D721Med (cell line): ENCODE measurements around the gene SLC7A9.

Source experiments
- DNase-seq: peaks from one replicate; pipeline ENCODE4 v3.0.0; 2011; ENCODE audit warnings: low spot score; ENCODE audit not compliant: insufficient read length
- FAIRE-seq: peaks from 2 replicates; lab custom pipeline; 2011; peaks lifted over from hg19 to GRCh38; lab: Jason Lieb, UNC
- TF ChIP-seq, protein P1 (sequence below): IDR thresholded peaks from 2 replicates; pipeline ENCODE4 v1.5.1; 2012; ENCODE audit warnings: mild to moderate bottlenecking, control low read depth; ENCODE audit not compliant: insufficient read depth; ENCODE audit errors: missing control alignments

The SLC7A9 gene

DNA sequence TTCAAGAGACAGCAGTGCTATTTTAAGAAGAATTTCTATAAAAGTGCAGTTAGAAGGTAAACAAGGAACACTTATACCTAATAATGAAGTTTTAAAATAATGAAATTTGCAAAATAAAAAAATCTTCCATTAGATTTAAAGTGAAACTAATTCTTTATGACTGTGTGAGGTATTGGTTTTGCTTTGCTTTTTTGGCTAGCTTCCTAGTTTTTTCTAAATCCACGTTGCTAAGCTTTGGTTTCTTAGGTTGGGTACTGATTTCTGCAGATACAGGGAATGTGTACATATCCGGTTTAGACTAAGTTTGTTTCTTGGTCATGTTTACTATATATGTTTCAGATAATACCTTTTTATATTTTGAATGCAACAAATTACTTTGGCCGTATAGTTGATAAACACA, 59.8 kb downstream of the SLC7A9 start:
- no peak for FAIRE-seq

DNA sequence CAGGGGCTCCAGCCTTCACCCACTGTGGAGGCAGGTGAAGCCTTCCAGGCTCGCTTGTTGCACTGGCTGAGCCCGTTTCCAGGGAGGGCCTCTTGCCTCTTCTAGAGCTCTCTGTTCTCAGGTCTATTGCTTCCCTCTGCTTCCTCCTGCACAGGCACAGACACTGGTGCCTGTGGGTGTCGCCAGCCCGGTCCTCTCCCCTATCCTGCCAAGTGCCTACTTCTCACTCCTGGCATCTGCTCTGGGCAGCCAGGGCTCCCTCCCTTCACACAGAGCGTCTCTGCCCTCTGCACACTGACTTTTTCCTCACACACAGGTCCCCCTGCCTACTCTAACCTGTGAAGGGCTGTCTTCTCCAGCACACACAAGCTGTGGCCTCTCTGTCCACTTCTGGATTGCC, 60.3 kb downstream of the SLC7A9 start:
- no peak for FAIRE-seq

More for the DNA sequence above, 59.8 kb downstream of the SLC7A9 start:
- TF ChIP-seq, protein P1, sequence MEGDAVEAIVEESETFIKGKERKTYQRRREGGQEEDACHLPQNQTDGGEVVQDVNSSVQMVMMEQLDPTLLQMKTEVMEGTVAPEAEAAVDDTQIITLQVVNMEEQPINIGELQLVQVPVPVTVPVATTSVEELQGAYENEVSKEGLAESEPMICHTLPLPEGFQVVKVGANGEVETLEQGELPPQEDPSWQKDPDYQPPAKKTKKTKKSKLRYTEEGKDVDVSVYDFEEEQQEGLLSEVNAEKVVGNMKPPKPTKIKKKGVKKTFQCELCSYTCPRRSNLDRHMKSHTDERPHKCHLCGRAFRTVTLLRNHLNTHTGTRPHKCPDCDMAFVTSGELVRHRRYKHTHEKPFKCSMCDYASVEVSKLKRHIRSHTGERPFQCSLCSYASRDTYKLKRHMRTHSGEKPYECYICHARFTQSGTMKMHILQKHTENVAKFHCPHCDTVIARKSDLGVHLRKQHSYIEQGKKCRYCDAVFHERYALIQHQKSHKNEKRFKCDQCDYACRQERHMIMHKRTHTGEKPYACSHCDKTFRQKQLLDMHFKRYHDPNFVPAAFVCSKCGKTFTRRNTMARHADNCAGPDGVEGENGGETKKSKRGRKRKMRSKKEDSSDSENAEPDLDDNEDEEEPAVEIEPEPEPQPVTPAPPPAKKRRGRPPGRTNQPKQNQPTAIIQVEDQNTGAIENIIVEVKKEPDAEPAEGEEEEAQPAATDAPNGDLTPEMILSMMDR, result no peak
- DNase-seq, result no peak

DNA sequence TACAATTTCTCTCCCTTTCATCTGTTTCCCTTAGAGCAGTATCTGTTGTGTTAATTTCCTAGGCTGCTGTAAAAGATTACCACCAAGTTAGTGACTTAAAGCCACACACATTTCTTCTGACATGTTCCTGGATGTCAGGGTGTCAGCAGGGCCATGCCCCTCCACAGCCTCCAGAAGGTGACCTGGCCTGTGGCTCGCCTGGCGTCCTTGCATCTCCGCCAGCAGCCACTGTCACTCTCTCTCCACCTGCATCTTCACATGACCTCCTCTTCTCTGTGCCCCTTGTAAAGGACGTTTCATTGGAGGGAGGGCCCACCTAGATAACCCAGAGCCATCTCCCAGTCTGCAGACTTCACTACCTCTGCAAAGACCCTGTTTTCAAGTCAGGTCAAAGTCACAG, 61.3 kb downstream of the SLC7A9 start:
- FAIRE-seq (no peak), DNase-seq (no peak)
- TF ChIP-seq, protein P1, result no peak

More for the DNA sequence above, 60.3 kb downstream of the SLC7A9 start:
- no peak for DNase-seq
- TF ChIP-seq, protein P1, result no peak

DNA sequence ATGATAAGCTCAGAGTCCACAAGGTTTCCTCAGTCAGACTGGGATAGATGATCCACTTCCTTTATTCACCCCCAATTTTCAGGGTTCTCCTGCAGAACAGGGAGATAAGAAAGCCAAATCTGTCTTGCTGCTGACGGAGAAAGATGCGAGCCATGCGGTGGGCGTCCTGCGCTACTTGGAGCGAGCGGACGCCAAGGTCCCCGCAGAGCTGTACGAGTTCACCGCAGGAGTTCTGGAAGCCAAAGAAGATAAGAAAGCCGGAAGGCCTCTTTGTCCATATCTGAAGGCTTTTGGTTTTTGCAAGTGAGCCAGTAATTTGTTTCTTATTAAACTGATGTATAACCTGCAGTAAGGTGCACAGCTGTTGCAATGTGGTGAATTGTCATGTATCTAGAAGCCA, 66.7 kb downstream of the SLC7A9 start:
- TF ChIP-seq, protein P1, result no peak
- FAIRE-seq (no peak), DNase-seq (no peak)

DNA sequence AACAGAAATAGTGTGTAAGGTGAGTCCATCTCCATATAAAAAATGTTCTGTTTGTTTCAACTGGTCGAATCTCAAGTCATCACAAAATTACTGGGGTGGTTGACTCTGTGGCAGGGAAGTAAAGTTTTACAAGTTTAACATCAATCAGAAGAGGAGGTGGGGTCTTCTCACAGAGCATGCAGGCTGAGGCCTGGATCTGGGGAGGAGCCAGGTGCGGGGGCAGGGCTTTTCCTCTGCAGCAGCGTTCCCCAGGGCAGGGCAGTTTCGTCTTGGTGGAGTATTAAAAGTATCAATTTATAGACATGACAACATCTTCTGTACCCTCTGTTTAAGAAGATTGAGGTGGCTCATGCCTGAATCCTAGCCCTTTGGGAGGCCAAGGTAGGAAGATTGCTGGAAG, 68.8 kb downstream of the SLC7A9 start:
- FAIRE-seq (no peak), DNase-seq (no peak)
- TF ChIP-seq, protein P1, result no peak

DNA sequence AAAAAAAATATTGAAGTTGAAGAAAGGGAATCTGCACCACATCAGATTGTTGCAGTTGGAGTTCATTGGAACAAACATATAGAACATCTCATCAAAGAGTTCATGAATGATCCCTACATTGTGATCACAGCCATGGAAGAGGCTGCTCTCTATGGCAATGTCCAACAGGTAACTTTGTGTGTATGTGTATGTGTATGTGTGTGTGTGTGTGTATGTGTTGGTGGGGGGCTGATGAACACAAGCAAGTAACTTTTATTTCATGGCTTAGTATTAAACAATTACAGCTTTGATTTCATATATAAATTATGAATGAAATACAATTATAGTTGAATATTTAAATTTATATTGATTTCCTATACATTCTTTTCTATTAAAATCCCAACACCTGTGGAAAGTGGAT, 69.4 kb downstream of the SLC7A9 start:
- no peak for DNase-seq
- TF ChIP-seq, protein P1, result no peak
- no peak for FAIRE-seq

DNA sequence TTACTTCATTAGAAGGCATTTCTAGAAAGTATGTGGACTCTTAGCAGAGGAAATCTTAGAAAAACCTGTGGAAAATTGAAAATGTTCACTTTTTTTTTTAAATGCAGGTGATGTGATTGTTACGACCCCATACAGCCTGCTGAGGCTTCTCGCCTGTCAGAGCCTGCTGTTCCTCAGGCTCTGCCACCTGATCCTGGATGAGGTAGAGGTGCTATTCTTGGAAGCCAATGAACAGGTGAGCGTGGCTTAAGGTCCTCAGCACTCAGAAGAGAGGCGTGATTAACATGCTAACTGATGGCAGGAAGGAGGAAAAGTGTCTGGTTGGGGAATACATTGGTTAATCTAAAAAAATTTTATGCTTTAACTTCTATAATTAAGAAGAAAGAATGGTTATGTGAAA, 71.4 kb downstream of the SLC7A9 start:
- TF ChIP-seq, protein P1, result no peak

More for the DNA sequence above, 71.4 kb downstream of the SLC7A9 start:
- FAIRE-seq, result no peak
- no peak for DNase-seq
